Tibial artery (tissue), 4 donors: ENCODE measurements around the gene HPRT1.

ENCODE experiments used
- DNase-seq, 2 donors: peaks; one replicate each; pipeline ENCODE4 v3.0.0-alpha.2; 2019
- H3K27ac ChIP-seq, 2 donors: fragments of 200-600 bp; sonication (generic) in 1 of 2; 1 replicate in 1 of 2; 2 replicates in 1 of 2; pipeline ENCODE4 v1.5.1; 2018 to 2019; ENCODE audit warnings: mild to moderate bottlenecking in 1 of 2
- H3K27me3 ChIP-seq, 2 donors: fragments of 200-600 bp; sonication (generic) in 1 of 2; one replicate each; pipeline versions ENCODE4 v1.5.1 to v1.6.0; 2016 to 2019
- H3K36me3 ChIP-seq, 3 donors: fragments of 200-600 bp; sonication (generic) in 2 of 3; one replicate each; pipeline ENCODE4 v1.5.1; 2016 to 2019; ENCODE audit warnings: mild to moderate bottlenecking in 2 of 3
- H3K4me1 ChIP-seq, 4 donors: fragments of 200-600 bp; sonication (generic) in 2 of 4; 1 replicate in 3 of 4; 2 replicates in 1 of 4; pipeline ENCODE4 v1.5.1; 2016 to 2019
- H3K4me3 ChIP-seq, 2 donors: fragments of 200-600 bp; sonication (generic) in 1 of 2; 1 replicate in 1 of 2; 2 replicates in 1 of 2; pipeline ENCODE4 v1.5.1; 2018 to 2019; ENCODE audit warnings: mild to moderate bottlenecking in 2 of 2
- H3K9me3 ChIP-seq, 3 donors: fragments of 200-600 bp; sonication (generic) in 1 of 3; one replicate each; pipeline ENCODE4 v1.5.1; 2016 to 2019
- CTCF ChIP-seq, 2 experiments: fragments of 200-600 bp in 1 of 2; fragments of 450-650 bp in 1 of 2; IDR thresholded peaks; one replicate each; pipeline ENCODE4 v1.5.1; 2017 to 2019; ENCODE audit warnings: antibody characterized with exemption in 2 of 2, mild to moderate bottlenecking in 1 of 2, moderate library complexity in 1 of 2
- intact Hi-C: fragments of 100-400 bp; cut with DNase I; formaldehyde crosslinking; loops from one replicate; pipeline ENCODE4 v1.15.0; 2023; ENCODE audit warnings: low total_unique reads

HPRT1 gene

GRCh38 chrX:134452596-134452995, 7.4 kb upstream of the HPRT1 start:
- no peaks in the 10 kb centered on the region for H3K36me3 ChIP-seq
- no peak for TF ChIP-seq CTCF (IDR thresholded peaks at IDR 0.05)
- H3K4me3 ChIP-seq: no peak overlapping the region
- no peaks in the 10 kb centered on the region for H3K27me3 ChIP-seq
- no peaks in the 10 kb centered on the region for H3K4me1 ChIP-seq
- no peak for DNase-seq
- intact Hi-C loops: no loop called here
- H3K27ac ChIP-seq: no peak overlapping the region
- no peaks in the 10 kb centered on the region for H3K9me3 ChIP-seq

- no peak for TF ChIP-seq CTCF (IDR thresholded peaks at IDR 0.05)
- no peaks in the 10 kb centered on the region for H3K9me3 ChIP-seq
- H3K4me1 ChIP-seq: no peaks in the 10 kb centered on the region
- intact Hi-C loops: no loop called here
- no peaks in the 10 kb centered on the region for H3K36me3 ChIP-seq
- no peaks in the 10 kb centered on the region for H3K27me3 ChIP-seq
- DNase-seq: no peak
- H3K27ac ChIP-seq: no peak overlapping the region
- no peak overlapping the region for H3K4me3 ChIP-seq
Observed at GRCh38 chrX:134453631-134454030, 6.3 kb upstream of the HPRT1 start.

DNA sequence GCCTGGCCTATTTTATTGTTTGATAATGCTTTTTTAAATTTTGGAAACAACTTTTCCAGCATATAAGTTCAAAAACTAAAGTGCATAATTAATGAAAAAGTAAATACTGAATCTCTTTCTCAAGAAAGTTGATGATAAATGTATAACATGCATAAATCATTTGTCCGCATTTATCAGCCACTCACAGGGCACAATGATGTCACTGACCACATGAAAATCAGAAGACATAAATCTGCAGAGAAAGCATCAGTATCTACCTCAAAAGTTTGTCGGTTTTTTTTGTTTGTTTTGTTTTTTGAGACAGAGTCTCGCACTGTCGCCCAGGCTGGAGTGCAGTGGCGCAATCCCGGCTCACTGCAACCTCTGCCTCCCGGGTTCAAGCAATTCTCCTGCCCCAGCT, 5.5 kb upstream of the HPRT1 start:
- TF ChIP-seq CTCF (IDR thresholded peaks at IDR 0.05): no peak
- intact Hi-C loops: no loop called here

DNA sequence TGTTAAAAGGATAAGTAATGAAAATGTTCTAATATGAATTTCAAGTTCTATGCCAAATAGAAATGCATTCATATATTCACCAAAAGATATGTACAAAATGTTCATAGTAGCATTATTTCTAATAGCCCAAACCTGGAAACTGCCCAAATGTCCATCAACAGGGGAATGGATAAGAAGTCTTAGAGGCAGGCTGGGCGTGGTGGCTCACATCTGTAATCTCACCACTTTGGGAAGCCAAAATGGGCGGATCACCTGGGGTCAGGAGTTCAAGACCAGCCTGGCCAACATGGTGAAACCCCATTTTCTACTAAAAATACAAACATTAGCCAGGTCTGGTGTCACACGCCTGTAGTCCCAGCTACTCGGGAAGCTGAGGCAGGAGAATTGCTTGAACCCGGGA, 2.3 kb upstream of the HPRT1 start:
- Histone ChIP-seq H3K4me1 (peaks cover 0 to 6% (median 0%) of the 10 kb centered on the region in 4 donors), H3K4me3 (no peak overlapping the region), H3K27me3 (no peaks in the 10 kb centered on the region), H3K9me3 (no peaks in the 10 kb centered on the region), H3K36me3 (no peaks in the 10 kb centered on the region), H3K27ac (no peak overlapping the region)
- TF ChIP-seq CTCF (IDR thresholded peaks at IDR 0.05): no peak
- intact Hi-C loops: no loop called here
- no peak for DNase-seq

More for the DNA sequence above, 5.5 kb upstream of the HPRT1 start:
- DNase-seq: no peak
- no peaks in the 10 kb centered on the region for H3K9me3 ChIP-seq
- H3K4me1 ChIP-seq: no peaks in the 10 kb centered on the region
- H3K4me3 ChIP-seq: no peak overlapping the region
- H3K36me3 ChIP-seq: no peaks in the 10 kb centered on the region
- no peak overlapping the region for H3K27ac ChIP-seq
- no peaks in the 10 kb centered on the region for H3K27me3 ChIP-seq

- peak overlapping the region; percentile 74 to 81 for H3K27ac ChIP-seq
- TF ChIP-seq CTCF (IDR thresholded peaks at IDR 0.05): no peak
- DNase-seq: no peak
Observed at GRCh38 chrX:134459683-134460004, 321 bp upstream of the HPRT1 start.

GRCh38 chrX:134460862-134461220, 876 bp downstream of the HPRT1 start:
- no peak for DNase-seq
- no peak for TF ChIP-seq CTCF (IDR thresholded peaks at IDR 0.05)
- Histone ChIP-seq H3K4me3 (peak overlapping the region; percentile 80 to 82), H3K4me1 (peaks cover 0 to 6% (median 0%) of the 10 kb centered on the region in 4 donors), H3K9me3 (no peaks in the 10 kb centered on the region), H3K27ac (peak overlapping the region in 1 of 2 donors; percentile 81), H3K27me3 (no peaks in the 10 kb centered on the region), H3K36me3 (no peaks in the 10 kb centered on the region)
- intact Hi-C loops: no loop called here

More at GRCh38 chrX:134459683-134460004, 321 bp upstream of the HPRT1 start:
- Histone ChIP-seq H3K4me1 (peaks cover 0 to 6% (median 0%) of the 10 kb centered on the region in 4 donors), H3K9me3 (no peaks in the 10 kb centered on the region), H3K27me3 (no peaks in the 10 kb centered on the region), H3K4me3 (peak overlapping the region; percentile 80 to 82), H3K36me3 (no peaks in the 10 kb centered on the region)
- intact Hi-C loops: no loop called here
